Caco-2 (cell line): ENCODE data around the gene VPS37D. TPM values are rescaled to one million over a fixed set of nuclear protein-coding genes. Genes with fewer than 3 reads are reported as not detected.
"Not testable (repeated sequence)": the region's sequence is repeated elsewhere in the genome, so short reads cannot be mapped to it uniquely, and the experiment has no call there.

Experiments used
- BruUV-seq: library from RNA; stranded (reverse); fragments of 400-500 nt; replicated peaks from 2 replicates; lab custom pipeline; 2021; lab: Mats Ljungman, UMichigan
- CTCF ChIA-PET: fragments of 300-600 bp; sonication (Branson Sonifier 250); formaldehyde crosslinking; loops from one replicate; lab custom pipeline; 2022; ENCODE audit warnings: antibody characterized with exemption; lab: Charles Lee
- POLR2A ChIA-PET: fragments of 300-600 bp; sonication (Branson Sonifier 250); formaldehyde crosslinking; loops from one replicate; lab custom pipeline; 2022; ENCODE audit warnings: antibody characterized with exemption; lab: Charles Lee
- DNase-seq, 2 experiments: peaks; one replicate each; pipeline versions ENCODE4 v3.0.0 to v3.0.0-alpha.2; 2020 to 2022
- H3K27me3 ChIP-seq: replicated peaks from 2 replicates; pipeline ENCODE4 v1.6.0; 2011; ENCODE audit warnings: low read length; ENCODE audit not compliant: control insufficient read depth, insufficient read depth
- H3K36me3 ChIP-seq: 2 replicates; pipeline ENCODE4 v1.5.1; 2011; ENCODE audit warnings: low read length; ENCODE audit not compliant: control insufficient read depth, insufficient read depth
- H3K4me1 ChIP-seq: fragments of 250-450 bp; sonication (Bioruptor Pico); 2 replicates; pipeline ENCODE4 v1.5.1; 2020; ENCODE audit warnings: mild to moderate bottlenecking
- H3K4me3 ChIP-seq: 2 replicates; pipeline ENCODE4 v1.5.1; 2011; ENCODE audit warnings: low read depth, mild to moderate bottlenecking, control low read depth, low read length
- H3K9me3 ChIP-seq: fragments of 250-450 bp; sonication (Bioruptor Pico); 2 replicates; pipeline ENCODE4 v1.5.1; 2020; ENCODE audit warnings: mild to moderate bottlenecking, moderate library complexity
- H3K27ac Mint-ChIP-seq: one replicate; pipeline ENCODE4 v1.8.0; 2022; ENCODE audit warnings: mixed read lengths; ENCODE audit not compliant: unreplicated experiment
- H3K27me3 Mint-ChIP-seq: one replicate; pipeline ENCODE4 v1.8.0; 2022; ENCODE audit warnings: mixed read lengths; ENCODE audit not compliant: insufficient read depth, unreplicated experiment
- H3K36me3 Mint-ChIP-seq: one replicate; pipeline ENCODE4 v1.8.0; 2022; ENCODE audit warnings: mild to moderate bottlenecking, mixed read lengths; ENCODE audit not compliant: insufficient read depth, unreplicated experiment
- H3K4me1 Mint-ChIP-seq: one replicate; pipeline ENCODE4 v1.8.0; 2022; ENCODE audit warnings: low read depth, mixed read lengths; ENCODE audit not compliant: unreplicated experiment
- H3K4me3 Mint-ChIP-seq: one replicate; pipeline ENCODE4 v1.8.0; 2022; ENCODE audit warnings: mild to moderate bottlenecking, moderate library complexity, mixed read lengths; ENCODE audit not compliant: unreplicated experiment
- H3K9me3 Mint-ChIP-seq: one replicate; pipeline ENCODE4 v1.8.0; 2022; ENCODE audit warnings: mixed read lengths; ENCODE audit not compliant: unreplicated experiment
- intact Hi-C: fragments of 100-400 bp; cut with micrococcal nuclease; formaldehyde crosslinking; loops from one replicate; pipeline ENCODE4 v1.10.0; 2022; ENCODE audit not compliant: unreplicated experiment
- total RNA-seq: library from RNA; stranded (reverse); gene quantifications from 2 replicates; pipeline ENCODE4 v1.2.3, GENCODE V29; 2022
- TF ChIP-seq, protein P1 (sequence below), 2 experiments: fragments of 200-600 bp in 1 of 2; IDR thresholded peaks; 1 replicate in 1 of 2; 2 replicates in 1 of 2; pipeline versions ENCODE4 v1.5.1 to v1.8.0; 2011 to 2022; ENCODE audit warnings: antibody characterized with exemption in 1 of 2, control low read depth in 1 of 2, inconsistent platforms in 1 of 2, low read depth in 1 of 2, low read length in 1 of 2, mild to moderate bottlenecking in 1 of 2, moderate library complexity in 1 of 2; ENCODE audit not compliant: insufficient read depth in 1 of 2, severe bottlenecking in 1 of 2, unreplicated experiment in 1 of 2

Gene VPS37D
- total RNA-seq, 1 experiment from 2014 or later: 2.7 TPM

DNA sequence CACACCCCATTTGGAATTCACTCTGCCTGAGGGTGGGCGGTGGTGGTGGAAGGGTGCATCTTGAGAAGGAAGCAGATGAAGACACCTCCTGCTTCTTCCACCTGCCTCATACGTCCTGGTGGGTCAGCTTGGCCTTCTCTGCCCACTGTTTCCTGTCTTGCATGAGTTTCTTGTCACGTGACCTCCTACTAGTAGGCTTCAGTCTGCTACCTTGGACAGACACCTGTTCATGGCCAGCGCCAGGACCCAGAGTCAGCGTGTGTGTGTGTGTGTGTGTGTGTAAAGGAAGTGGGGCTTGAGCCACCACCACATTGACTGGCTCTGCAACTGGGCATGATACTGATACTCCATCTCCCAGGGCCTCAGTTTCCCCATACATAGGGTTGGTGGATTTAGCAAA is 17.1 kb upstream of the VPS37D start:
- no TSS peak for BruUV-seq
- no peaks in the 10 kb centered on the region for H3K27me3 ChIP-seq
- H3K4me3 ChIP-seq: no peak overlapping the region
- no peaks in the 10 kb centered on the region for H3K36me3 ChIP-seq
- peaks cover 7% of the 10 kb centered on the region for H3K9me3 Mint-ChIP-seq
- H3K4me1 ChIP-seq: no peaks in the 10 kb centered on the region; the same call in 1 of the 2 replicates
- H3K27ac Mint-ChIP-seq: no peak overlapping the region
- ChIA-PET POLR2A (no interaction called here), CTCF (interaction anchor here (1.4 kb wide), 1 partner anchor 44 kb away, joined by 3 read pairs; no protein-coding TSS in a partner anchor)
- TF ChIP-seq, protein P1, sequence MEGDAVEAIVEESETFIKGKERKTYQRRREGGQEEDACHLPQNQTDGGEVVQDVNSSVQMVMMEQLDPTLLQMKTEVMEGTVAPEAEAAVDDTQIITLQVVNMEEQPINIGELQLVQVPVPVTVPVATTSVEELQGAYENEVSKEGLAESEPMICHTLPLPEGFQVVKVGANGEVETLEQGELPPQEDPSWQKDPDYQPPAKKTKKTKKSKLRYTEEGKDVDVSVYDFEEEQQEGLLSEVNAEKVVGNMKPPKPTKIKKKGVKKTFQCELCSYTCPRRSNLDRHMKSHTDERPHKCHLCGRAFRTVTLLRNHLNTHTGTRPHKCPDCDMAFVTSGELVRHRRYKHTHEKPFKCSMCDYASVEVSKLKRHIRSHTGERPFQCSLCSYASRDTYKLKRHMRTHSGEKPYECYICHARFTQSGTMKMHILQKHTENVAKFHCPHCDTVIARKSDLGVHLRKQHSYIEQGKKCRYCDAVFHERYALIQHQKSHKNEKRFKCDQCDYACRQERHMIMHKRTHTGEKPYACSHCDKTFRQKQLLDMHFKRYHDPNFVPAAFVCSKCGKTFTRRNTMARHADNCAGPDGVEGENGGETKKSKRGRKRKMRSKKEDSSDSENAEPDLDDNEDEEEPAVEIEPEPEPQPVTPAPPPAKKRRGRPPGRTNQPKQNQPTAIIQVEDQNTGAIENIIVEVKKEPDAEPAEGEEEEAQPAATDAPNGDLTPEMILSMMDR (IDR thresholded peaks at IDR 0.05; ENCODE audit: insufficient read depth in 1 of 2, low read depth in 1 of 2, low read length in 1 of 2, severe bottlenecking in 1 of 2, unreplicated experiment in 1 of 2): no peak
- peaks cover 6% of the 10 kb centered on the region for H3K27me3 Mint-ChIP-seq
- H3K4me1 Mint-ChIP-seq: peaks cover 17% of the 10 kb centered on the region
- no peaks in the 10 kb centered on the region for H3K36me3 Mint-ChIP-seq
- H3K4me3 Mint-ChIP-seq: no peak overlapping the region
- H3K9me3 ChIP-seq: no peaks in the 10 kb centered on the region
- no peak for DNase-seq
- intact Hi-C loops: no loop called here

DNA sequence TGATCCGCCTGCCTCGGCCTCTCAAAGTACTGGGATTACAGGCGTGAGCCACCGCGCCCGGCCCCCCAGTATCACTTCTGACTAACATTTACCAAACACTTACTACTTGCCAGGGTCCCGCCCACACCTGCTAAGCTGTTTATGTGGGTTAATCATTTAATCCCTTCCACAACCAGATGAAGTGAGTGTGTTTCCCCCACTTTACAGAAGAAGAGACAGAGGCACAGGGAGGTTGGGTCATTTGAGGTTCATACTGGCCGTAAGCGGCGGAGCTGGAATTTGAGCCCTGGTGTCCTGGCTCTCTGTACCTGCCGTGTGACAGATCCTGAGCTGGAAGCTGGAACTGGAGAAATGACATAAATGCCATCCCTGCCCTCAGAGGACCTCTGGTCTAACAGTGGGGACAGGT is 15.1 kb upstream of the VPS37D start:
- DNase-seq: no peak
- Mint-ChIP-seq H3K36me3 (no peaks in the 10 kb centered on the region), H3K9me3 (peaks cover 9% of the 10 kb centered on the region), H3K27ac (no peak overlapping the region), H3K4me1 (peaks cover 17% of the 10 kb centered on the region), H3K4me3 (no peak overlapping the region), H3K27me3 (peaks cover 6% of the 10 kb centered on the region)
- Histone ChIP-seq H3K27me3 (no peaks in the 10 kb centered on the region), H3K36me3 (no peaks in the 10 kb centered on the region), H3K4me3 (no peak overlapping the region), H3K4me1 (no peaks in the 10 kb centered on the region; the same call in 1 of the 2 replicates), H3K9me3 (no peaks in the 10 kb centered on the region)
- TF ChIP-seq, protein P1 (IDR thresholded peaks at IDR 0.05; ENCODE audit: insufficient read depth in 1 of 2, low read depth in 1 of 2, low read length in 1 of 2, severe bottlenecking in 1 of 2, unreplicated experiment in 1 of 2): no peak
- BruUV-seq: no TSS peak
- intact Hi-C loops: no loop called here
- CTCF ChIA-PET: interaction anchor here (0.6 kb wide), 1 partner anchor 33 kb away, joined by 5 read pairs; no protein-coding TSS in a partner anchor
- POLR2A ChIA-PET: interaction anchor here (0.7 kb wide), 1 partner anchor 69 kb away, joined by 3 read pairs; no protein-coding TSS in a partner anchor

DNA sequence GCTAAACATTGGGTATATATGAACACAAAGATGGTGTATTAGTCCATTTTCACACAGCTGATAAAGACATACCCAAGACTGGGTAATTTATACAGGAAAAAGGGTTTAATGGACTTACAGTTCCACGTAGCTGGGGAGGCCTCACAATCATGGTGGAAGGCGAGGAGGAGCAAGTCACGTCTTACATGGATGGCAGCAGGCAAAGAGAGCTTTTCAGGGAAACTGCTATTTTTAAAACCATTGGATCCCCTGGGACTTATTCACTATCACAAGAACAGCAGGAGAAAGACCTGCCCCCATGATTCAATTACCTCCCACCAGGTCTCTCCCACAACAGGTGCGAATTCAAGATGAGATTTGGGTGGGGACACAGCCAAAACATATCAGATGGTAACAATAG is 12.3 kb upstream of the VPS37D start:
- H3K27ac Mint-ChIP-seq, H3K36me3 ChIP-seq, BruUV-seq, H3K4me1 ChIP-seq, H3K9me3 Mint-ChIP-seq, DNase-seq, H3K27me3 ChIP-seq, CTCF ChIA-PET, H3K4me3 ChIP-seq, H3K27me3 Mint-ChIP-seq, intact Hi-C loops, POLR2A ChIA-PET, H3K4me3 Mint-ChIP-seq, H3K36me3 Mint-ChIP-seq, H3K4me1 Mint-ChIP-seq, H3K9me3 ChIP-seq: not testable (repeated sequence)
